Measurements from ENCODE around the gene CLCN4.

The CLCN4 gene

GRCh38 chrX:10197279-10198210 is 40.8 kb downstream of the CLCN4 start:
- DNase-seq = no peak

- DNase-seq = peak; percentile 2 to 32
These were observed 41.5 kb downstream of the CLCN4 start for GRCh38 chrX:10198254-10198653.

GRCh38 chrX:10199212-10199611 is 42.4 kb downstream of the CLCN4 start:
- DNase-seq = peak; percentile 89 to 92

GRCh38 chrX:10203617-10204016 is 46.8 kb downstream of the CLCN4 start:
- no peak for DNase-seq

GRCh38 chrX:10206317-10206716 is 49.5 kb downstream of the CLCN4 start:
- DNase-seq = no peak

- no peak for DNase-seq
These were observed 51.6 kb downstream of the CLCN4 start for GRCh38 chrX:10208281-10208856.

- DNase-seq = no peak
These were observed 52.2 kb downstream of the CLCN4 start for GRCh38 chrX:10208953-10209352.

GRCh38 chrX:10212395-10212794 is 55.6 kb downstream of the CLCN4 start:
- no peak for DNase-seq

GRCh38 chrX:10213716-10214115 is 56.9 kb downstream of the CLCN4 start:
- no peak for DNase-seq

GRCh38 chrX:10216208-10216607 is 59.4 kb downstream of the CLCN4 start:
- no peak for DNase-seq

GRCh38 chrX:10217198-10217597 is 60.4 kb downstream of the CLCN4 start:
- DNase-seq = peak; percentile 70 to 86

GRCh38 chrX:10221651-10222050 is 64.9 kb downstream of the CLCN4 start:
- DNase-seq = no peak

- no peak for DNase-seq
These were observed 66.5 kb downstream of the CLCN4 start for GRCh38 chrX:10223276-10223675.

GRCh38 chrX:10223781-10224180 is 67.0 kb downstream of the CLCN4 start:
- no peak for DNase-seq

GRCh38 chrX:10230222-10230621 is 73.4 kb downstream of the CLCN4 start:
- no peak for DNase-seq

- DNase-seq = no peak
These were observed 74.7 kb downstream of the CLCN4 start for GRCh38 chrX:10231461-10231860.

- DNase-seq = no peak
These were observed 76.4 kb downstream of the CLCN4 start for GRCh38 chrX:10233173-10233572.

- no peak for DNase-seq
These were observed 76.9 kb downstream of the CLCN4 start for GRCh38 chrX:10233696-10234095.

- DNase-seq = no peak
These were observed 79.1 kb downstream of the CLCN4 start for GRCh38 chrX:10235851-10236250.

- DNase-seq = no peak
These were observed 80.5 kb downstream of the CLCN4 start for GRCh38 chrX:10237241-10237640.

- no peak for DNase-seq
These were observed 82.9 kb downstream of the CLCN4 start for GRCh38 chrX:10239611-10240064.

- DNase-seq = no peak
These were observed 84.1 kb downstream of the CLCN4 start for GRCh38 chrX:10240918-10241317.

GRCh38 chrX:10242026-10242425 is 85.3 kb downstream of the CLCN4 start:
- no peak for DNase-seq

- no peak for DNase-seq
These were observed 86.3 kb downstream of the CLCN4 start for GRCh38 chrX:10243106-10243505.

Data from inflammatory macrophage (primary cell).